MCF 10A (cell line): ENCODE measurements around the gene PRELP. TPM values are rescaled to one million over a fixed set of nuclear protein-coding genes. Genes with fewer than 3 reads are reported as not detected.

Experiments
- BruUV-seq: library from RNA; stranded (reverse); fragments of 400-500 nt; replicated peaks from 2 replicates; lab custom pipeline; 2021; lab: Mats Ljungman, UMichigan
- CTCF ChIA-PET: fragments of 300-600 bp; sonication (Branson Sonifier 250); formaldehyde crosslinking; extraction: SDS; loops from one replicate; lab custom pipeline; 2021; ENCODE audit warnings: antibody characterized with exemption, inconsistent platforms; lab: Yijun Ruan, JAX
- POLR2A ChIA-PET: fragments of 300-600, 350-650 bp; sonication (Branson Sonifier 250); formaldehyde crosslinking; extraction: SDS; loops from one replicate; lab custom pipeline; 2020; ENCODE audit warnings: antibody characterized with exemption, inconsistent platforms; lab: Yijun Ruan, JAX
- DNase-seq: peaks from one replicate; pipeline ENCODE4 v3.0.0-alpha.2; 2018; ENCODE audit not compliant: unreplicated experiment
- H3K27ac Mint-ChIP-seq: one replicate; pipeline ENCODE4 v1.8.0; 2022; ENCODE audit warnings: mild to moderate bottlenecking, low read depth, mixed read lengths; ENCODE audit not compliant: unreplicated experiment
- H3K27me3 Mint-ChIP-seq: one replicate; pipeline ENCODE4 v1.8.0; 2022; ENCODE audit warnings: mixed read lengths; ENCODE audit not compliant: insufficient read depth, unreplicated experiment
- H3K36me3 Mint-ChIP-seq: one replicate; pipeline ENCODE4 v1.8.0; 2022; ENCODE audit warnings: mild to moderate bottlenecking, moderate library complexity, mixed read lengths; ENCODE audit not compliant: insufficient read depth, unreplicated experiment
- H3K4me1 Mint-ChIP-seq: one replicate; pipeline ENCODE4 v1.8.0; 2022; ENCODE audit warnings: mixed read lengths; ENCODE audit not compliant: insufficient read depth, unreplicated experiment
- H3K4me3 Mint-ChIP-seq: one replicate; pipeline ENCODE4 v1.8.0; 2022; ENCODE audit warnings: mild to moderate bottlenecking, moderate library complexity, mixed read lengths; ENCODE audit not compliant: unreplicated experiment
- H3K9me3 Mint-ChIP-seq: one replicate; pipeline ENCODE4 v1.8.0; 2022; ENCODE audit warnings: mixed read lengths; ENCODE audit not compliant: unreplicated experiment
- CTCF ChIP-seq: fragments of 200-600 bp; IDR thresholded peaks from one replicate; pipeline ENCODE4 v1.8.0; 2022; ENCODE audit warnings: antibody characterized with exemption, mild to moderate bottlenecking; ENCODE audit not compliant: unreplicated experiment
- intact Hi-C: fragments of 100-400 bp; cut with micrococcal nuclease; formaldehyde crosslinking; loops from 2 replicates; pipeline ENCODE4 v1.14.1; 2022
- total RNA-seq: library from RNA; stranded (reverse); gene quantifications from 2 replicates; pipeline ENCODE4 v1.2.3, GENCODE V29; 2022

The PRELP gene
- total RNA-seq, 1 experiment from 2014 or later, result not detected

GRCh38 chr1:203450001-203450400, 25.6 kb upstream of the PRELP start:
- no TSS peak for BruUV-seq
- intact Hi-C loops, result no loop called here
- Mint-ChIP-seq H3K9me3 (peaks cover 4% of the 10 kb centered on the region), H3K27me3 (peaks cover 92% of the 10 kb centered on the region), H3K4me3 (no peak overlapping the region), H3K36me3 (no peaks in the 10 kb centered on the region), H3K4me1 (no peaks in the 10 kb centered on the region), H3K27ac (no peak overlapping the region)
- DNase-seq, result no peak
- ChIA-PET POLR2A (no interaction called here), CTCF (interaction anchor here (0.6 to 5.1 kb wide), 6 partner anchors 11 to 410 kb away, joined by 3 to 41 read pairs (median 3); no protein-coding TSS in a partner anchor)
- no peak for TF ChIP-seq CTCF

- peaks cover 93% of the 10 kb centered on the region for H3K27me3 Mint-ChIP-seq
- no peak overlapping the region for H3K4me3 Mint-ChIP-seq
- no TSS peak for BruUV-seq
- no peaks in the 10 kb centered on the region for H3K36me3 Mint-ChIP-seq
- ChIA-PET CTCF (interaction anchor here (0.5 to 5.1 kb wide), 11 partner anchors 9 to 410 kb away, joined by 3 to 41 read pairs (median 3); no protein-coding TSS in a partner anchor), POLR2A (no interaction called here)
- no peak for DNase-seq
- TF ChIP-seq CTCF, result no peak
- intact Hi-C loops, result no loop called here
- no peaks in the 10 kb centered on the region for H3K4me1 Mint-ChIP-seq
- no peak overlapping the region for H3K27ac Mint-ChIP-seq
- no peaks in the 10 kb centered on the region for H3K9me3 Mint-ChIP-seq
Observed at GRCh38 chr1:203450479-203451149, 25.0 kb upstream of the PRELP start.

- H3K9me3 Mint-ChIP-seq, result no peaks in the 10 kb centered on the region
- TF ChIP-seq CTCF, result no peak
- no peak for DNase-seq
- BruUV-seq, result no TSS peak
- no peak overlapping the region for H3K4me3 Mint-ChIP-seq
- no peaks in the 10 kb centered on the region for H3K36me3 Mint-ChIP-seq
- POLR2A ChIA-PET, result interaction anchor here (0.7 kb wide), 1 partner anchor 50 kb away, joined by 4 read pairs; no protein-coding TSS in a partner anchor
- no peak overlapping the region for H3K27ac Mint-ChIP-seq
- intact Hi-C loops, result no loop called here
- CTCF ChIA-PET, result interaction anchor here (1.2 to 5.1 kb wide), 3 partner anchors 16 to 111 kb away, joined by 3 to 41 read pairs (median 8); no protein-coding TSS in a partner anchor
- peaks cover 93% of the 10 kb centered on the region for H3K27me3 Mint-ChIP-seq
- no peaks in the 10 kb centered on the region for H3K4me1 Mint-ChIP-seq
Observed at GRCh38 chr1:203451836-203452784, 23.5 kb upstream of the PRELP start.

- no peak for DNase-seq
- H3K27me3 Mint-ChIP-seq, result peaks cover 93% of the 10 kb centered on the region
- POLR2A ChIA-PET, result no interaction called here
- no peak overlapping the region for H3K27ac Mint-ChIP-seq
- no peaks in the 10 kb centered on the region for H3K36me3 Mint-ChIP-seq
- no TSS peak for BruUV-seq
- intact Hi-C loops, result no loop called here
- H3K4me3 Mint-ChIP-seq, result no peak overlapping the region
- TF ChIP-seq CTCF, result no peak
- CTCF ChIA-PET, result interaction anchor here (0.6 to 5.1 kb wide), 5 partner anchors 8 to 421 kb away, joined by 3 to 41 read pairs (median 4); no protein-coding TSS in a partner anchor
- H3K4me1 Mint-ChIP-seq, result no peaks in the 10 kb centered on the region
- H3K9me3 Mint-ChIP-seq, result no peaks in the 10 kb centered on the region
Observed at GRCh38 chr1:203453016-203453415, 22.6 kb upstream of the PRELP start.
